EL (cell line): ENCODE data around the gene DIRAS1.

Experiments used
- DNase-seq: peaks from one replicate; pipeline ENCODE4 v3.0.0-alpha.2; 2016

The DIRAS1 gene, protein sequence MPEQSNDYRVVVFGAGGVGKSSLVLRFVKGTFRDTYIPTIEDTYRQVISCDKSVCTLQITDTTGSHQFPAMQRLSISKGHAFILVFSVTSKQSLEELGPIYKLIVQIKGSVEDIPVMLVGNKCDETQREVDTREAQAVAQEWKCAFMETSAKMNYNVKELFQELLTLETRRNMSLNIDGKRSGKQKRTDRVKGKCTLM

DNA sequence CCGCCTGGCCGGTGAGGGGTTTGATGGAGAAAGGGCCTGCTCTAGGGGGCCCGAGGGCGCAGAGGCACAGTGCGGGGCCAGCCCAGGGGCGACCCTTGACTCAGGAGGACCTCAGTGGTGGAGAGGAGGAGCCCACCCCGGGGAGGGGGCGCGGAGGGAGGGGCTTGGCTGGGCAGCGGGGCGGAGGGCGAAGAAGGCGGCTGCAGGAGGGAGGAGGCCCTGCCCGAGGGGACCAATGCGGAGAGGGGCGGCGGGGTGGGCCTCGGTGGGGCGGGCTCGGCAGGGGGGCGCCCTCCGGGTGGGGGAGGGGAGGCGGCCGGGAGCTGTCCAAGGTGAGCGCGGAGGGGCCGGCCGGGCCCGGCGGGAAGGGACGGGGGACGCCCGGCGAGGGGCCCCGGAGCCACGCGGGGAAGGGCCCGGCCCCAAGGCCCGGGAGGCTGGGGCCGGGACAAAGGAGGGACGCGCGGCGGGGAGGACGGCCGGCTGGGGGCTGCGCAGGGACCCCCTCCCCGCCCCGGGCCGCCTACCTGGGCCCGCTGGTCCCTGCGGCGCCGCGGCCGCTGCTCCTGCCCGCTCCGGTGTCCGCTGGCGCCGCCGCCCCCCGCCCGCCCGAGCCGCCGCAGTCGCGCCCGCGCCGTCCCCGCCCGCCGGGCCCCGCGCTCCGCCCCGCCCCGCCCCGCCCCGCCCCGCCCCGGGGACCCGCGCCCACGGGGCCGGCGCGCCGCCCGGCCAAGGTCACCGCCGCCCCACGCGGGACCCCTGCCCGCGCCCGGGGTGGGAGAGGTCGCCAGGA lies at the start of gene DIRAS1:
Gene DIRAS1, minus strand, starts transcription at position 596 of the 793 bp plus-strand sequence. CDS start 3,566 bp downstream, outside the sequence.
- no peak for DNase-seq

DNA sequence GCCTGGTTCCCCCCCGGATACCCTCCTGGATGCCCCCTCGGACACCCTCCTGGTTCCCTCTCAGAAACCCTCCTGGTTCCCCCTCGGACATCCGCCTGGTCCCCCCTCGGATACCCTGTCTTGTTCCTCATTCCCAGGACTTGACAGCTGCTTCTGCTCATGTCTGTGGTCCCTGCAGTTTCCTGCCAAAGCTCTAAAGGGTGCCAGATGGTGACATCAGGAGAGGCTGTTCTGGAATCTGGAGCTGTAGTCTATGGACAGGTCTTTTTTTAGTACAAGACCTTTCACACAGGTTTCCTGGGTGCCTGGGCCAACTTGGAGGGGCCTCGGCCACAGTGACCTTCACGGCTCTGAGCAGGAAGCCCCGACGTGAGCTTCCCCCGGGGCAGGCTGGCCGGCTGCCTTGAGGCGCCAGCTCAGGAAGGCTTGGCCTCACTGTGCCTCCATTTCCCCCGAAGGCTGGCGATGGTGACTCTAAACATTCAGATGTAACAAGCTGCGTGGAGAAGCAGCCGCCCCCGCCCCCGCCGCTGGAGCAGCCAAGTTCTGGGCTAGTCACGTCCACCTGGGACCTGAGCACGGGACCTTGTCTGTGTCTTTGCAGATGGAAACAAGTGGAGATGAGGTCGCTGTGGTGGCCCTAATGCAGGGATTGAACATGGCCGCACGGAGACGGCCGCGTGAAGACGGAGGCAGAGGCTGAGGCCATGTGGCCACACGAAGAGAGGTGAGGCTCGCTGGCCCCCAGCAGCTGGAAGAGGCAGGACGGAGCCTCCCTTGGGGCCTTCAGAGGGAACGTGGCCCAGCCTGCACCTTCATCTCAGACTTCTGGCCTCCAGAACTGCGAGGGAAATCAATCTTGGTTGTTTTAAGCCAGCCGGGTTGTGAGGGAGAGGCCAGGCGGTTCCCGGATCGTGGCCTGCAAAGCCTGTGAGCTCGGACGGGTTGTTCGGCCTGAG lies 49.2 kb upstream of the DIRAS1 start:
- no peak for DNase-seq

DNA sequence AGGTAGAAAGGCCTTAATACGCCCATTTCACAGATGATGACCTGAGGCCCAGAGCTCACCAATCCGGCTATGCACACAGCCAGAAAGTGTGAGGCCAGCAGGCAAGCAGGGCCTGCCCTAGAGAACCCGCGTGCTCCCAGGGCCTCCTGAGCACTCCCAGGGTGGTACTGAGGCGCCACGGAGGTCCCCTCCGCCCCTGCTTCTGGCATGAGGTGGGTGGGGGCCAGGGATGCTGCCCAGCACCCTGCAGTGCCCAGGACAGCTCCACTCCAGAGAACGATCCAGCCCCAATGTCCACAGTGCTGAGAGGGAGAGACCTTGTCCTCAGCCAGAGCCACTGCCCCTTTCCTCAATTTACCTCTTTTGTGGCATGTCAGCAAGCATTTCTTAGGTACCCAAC lies 48.0 kb upstream of the DIRAS1 start:
- DNase-seq, result no peak

DNA sequence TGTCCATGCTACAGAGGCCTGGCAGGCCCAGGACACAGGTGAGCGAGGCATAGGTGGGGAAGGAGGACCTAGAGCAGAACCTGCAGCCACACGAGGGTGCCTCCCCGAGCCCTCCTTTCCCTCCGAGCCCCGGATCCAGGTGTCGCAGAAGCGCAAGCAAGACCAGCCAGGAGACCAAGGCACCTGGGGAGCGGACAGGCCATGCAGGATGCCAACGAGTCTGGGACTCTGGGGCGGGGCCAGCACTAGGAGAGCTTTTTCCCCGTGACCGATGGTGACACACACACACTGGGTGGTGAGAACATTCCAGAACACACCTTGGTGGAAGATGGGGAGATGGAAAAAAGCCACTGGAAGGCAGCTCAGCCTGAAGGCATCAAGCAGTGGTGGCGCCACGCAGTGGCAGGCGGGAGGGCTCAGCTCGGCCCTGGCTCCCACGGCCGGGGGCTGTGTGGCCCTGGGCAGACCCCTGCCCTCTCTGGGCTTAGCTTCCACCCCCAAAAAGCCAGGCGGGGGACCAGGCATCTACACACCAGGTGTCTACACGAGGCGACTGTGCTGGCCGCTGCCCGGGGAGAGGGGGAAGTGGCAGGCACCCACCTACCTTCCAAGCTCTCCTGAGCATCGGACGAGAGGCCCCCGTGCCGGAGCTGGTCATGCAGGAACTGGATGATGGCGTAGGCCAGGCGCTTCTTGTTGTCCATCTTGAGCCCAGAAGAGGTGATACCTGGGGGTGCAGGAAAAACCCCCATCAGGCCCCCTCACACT lies 47.4 kb upstream of the DIRAS1 start:
- no peak for DNase-seq

DNA sequence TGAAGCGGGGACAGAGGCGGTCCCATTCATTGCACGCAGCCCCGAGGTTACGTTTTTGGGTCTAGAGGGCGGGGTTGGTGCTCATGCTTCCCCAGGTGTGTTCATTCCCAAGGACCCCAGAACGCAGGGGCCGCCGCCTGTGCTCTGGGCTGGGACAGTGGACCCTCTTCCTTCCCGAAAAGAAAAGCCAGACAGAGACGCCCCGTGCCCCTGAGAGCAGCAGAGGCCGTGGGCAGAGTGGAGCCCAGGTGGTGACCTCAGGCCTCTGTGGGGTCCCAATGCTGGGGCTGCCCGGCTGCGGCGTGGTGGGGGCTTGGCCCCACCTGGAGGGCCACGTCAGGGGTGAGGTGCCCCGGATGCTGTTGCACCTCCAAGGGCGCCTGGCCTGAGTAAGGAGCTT lies 46.5 kb upstream of the DIRAS1 start:
- no peak for DNase-seq

DNA sequence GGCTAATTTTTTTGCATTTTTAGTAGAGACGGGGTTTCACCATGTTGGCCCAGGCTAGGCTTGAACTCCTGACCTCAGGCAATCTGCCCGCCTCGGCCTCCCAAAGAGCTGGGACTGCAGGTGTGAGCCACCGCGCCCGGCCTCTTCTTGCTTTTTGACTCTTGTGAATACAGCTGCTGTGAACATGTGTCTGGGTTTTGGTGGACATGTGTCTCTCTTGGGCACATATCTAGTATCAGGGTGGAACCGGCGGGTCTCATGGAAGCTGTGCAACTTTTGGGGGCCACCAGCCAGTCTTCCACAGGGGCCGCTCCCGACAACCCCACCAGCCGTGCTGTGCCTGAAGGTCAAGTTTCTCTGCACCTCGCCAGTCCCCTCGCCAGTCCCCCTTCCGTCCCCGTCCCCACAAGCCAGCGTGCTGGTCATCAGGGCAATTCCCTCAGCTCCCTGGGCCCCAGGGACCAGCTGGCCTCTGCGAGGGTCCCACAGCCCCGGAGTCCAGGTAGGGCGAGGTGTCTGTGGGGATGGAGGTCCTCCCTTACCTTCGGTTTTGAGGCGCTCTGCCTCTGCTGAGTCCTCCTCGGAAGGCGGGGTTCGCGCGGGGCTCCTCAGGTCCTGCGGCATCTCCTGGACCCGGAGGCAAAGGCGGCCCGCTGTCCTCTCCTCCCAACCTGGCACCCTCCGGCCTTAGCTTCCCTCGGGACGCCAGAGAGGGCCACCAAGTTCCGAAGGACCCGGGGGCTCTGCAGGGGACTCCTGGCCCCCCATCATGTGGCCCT lies 45.6 kb upstream of the DIRAS1 start:
- DNase-seq, result no peak

DNA sequence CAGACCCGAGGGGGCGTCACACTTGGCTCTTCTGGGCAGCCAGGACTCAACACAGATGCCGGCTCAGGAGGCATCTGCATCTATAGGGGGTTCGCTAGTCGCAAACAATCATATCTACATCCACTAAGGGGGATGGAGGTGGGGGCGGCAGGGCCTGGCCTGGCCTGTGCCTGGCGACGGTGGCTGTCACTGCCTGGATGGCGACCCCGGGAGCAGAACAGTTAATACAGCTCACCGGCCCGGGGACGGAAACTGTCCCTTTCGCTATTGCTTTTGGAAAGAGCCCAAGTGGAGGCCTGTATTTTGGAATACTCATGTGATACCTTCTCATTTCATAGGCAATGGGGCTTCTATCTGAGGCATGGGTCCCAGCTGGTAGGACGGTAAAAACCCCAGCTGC lies 44.2 kb upstream of the DIRAS1 start:
- DNase-seq, result no peak

DNA sequence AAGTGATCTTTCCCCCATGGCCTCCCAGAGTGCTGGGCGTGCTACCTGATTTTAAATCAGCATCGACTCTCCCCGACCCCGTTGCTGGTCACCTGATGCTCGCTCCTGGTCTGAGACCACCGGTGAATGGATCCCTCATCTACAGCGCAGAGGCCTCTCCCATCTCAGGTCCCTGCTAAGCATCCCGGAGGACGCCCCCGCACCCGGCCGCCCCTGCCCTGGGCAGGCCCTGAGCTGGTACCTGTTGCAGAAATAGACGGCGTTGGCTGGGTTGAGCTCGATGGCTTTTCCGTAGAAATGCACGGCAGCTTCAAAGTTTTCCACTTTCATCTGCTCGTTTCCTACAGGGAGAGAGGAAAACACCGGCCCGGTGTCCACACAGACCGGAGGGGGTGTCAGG lies 43.8 kb upstream of the DIRAS1 start:
- DNase-seq, result no peak

DNA sequence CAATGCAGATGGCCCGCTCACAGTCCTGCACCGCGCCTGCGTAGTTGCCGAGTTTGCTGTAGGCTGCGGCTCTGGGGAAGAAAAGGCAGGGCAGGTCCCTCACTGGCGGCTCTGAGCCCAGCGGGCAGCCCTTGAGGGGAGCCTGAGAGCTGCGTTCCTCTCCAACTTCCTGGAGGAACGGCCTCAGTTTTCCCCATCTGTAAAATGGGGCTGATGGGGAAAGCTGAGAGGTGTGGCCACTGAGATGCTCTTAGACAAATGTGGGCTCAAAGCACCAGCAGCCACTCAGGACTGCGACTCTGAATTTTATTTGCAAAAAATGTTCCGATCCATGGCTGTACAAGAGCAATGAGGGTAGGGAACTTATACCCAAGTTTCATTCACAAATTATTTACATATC lies 42.5 kb upstream of the DIRAS1 start:
- no peak for DNase-seq

DNA sequence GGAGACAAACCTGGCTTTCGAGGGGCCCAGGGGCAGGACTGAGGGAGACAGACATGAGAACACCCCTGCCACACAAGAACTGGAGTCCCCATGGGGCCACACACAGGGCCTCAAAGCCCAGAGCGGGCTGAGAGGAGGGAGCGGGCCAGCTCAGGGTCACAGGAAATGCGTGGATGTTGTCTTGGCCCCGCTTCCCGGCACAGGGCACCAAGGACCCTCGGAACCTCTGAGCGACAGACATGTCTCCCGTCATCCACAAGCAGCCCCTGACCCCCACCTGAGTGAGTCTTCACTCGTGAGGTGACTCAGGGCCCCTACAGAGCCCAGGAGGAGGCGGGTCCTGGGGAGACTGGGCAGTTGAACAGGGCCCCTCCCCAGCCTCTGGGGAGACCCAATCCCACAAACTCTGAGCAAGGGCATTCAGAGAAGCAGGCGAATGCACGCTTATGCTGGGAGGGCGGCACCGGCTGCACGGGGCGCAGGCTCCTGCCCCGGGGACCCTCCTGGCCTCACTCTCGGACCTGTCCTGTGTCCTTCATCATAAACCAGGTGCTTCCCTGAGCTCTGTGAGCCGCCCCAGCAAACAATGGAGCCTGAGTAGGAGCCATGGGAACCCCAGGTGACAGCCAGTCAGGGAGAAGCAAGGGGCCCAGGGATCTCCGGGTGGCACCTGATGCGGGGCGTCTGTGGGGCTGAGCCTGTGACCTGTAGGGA lies 41.8 kb upstream of the DIRAS1 start:
- no peak for DNase-seq

DNA sequence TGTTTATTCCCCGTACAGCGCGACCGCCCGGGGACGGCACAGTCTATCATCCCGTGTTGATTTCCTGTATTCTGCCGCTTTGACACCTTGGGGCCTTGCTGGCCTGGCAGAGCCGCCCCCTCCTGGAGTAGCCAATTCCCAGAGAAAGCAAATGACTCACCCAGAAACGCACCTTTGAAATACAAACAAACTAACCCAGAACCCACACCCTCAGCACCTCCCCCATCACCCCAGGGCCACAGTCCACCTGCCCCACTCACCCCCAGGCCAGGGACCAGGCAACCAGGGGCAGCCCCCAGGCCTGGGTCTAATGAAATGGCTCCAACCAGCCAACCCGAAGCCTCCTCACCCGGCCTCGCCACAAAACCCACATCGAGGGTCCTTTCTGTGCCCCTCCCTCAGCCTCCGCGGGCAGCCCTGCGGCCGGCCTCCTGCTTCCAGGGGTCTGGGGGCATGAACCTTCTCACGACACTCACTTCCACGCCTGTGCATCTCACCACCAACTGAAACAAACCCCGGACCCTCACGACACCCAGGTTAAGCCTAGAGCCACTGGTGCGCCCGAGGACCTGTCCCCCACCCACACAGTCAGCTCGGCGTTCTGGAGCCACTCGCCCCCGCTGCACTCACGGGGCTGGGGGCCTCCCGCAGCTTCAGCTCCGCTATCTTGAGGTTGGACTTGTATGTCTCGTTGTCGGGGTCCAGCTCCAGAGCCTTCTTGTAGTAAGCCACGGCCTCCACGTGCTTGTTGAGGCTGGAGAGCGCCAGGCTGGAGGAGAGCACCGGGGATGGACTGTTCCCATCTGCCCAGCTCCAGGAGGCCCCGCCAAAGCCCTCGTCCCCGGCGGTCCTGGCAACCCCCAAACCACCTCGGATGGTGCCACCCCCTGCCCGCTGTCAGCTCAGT lies 41.0 kb upstream of the DIRAS1 start:
- no peak for DNase-seq

DNA sequence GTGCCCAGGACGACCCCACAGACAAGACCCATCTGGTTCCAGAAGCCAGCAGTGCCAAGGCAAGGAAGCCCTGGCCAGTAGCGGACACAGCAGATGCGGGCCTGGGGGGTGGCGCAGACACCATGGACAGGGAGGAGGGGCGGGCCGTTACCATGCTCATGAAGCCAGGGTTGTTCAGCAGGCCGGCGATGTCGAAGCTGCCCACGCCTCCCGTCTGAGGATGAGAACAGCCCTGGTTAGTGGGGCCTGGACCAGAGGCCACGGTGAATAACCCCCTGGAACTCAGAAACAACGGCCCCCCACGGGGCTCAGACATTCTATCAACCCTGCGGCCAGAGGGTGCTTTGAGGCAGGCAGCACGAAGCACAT lies 40.1 kb upstream of the DIRAS1 start:
- DNase-seq, result no peak

DNA sequence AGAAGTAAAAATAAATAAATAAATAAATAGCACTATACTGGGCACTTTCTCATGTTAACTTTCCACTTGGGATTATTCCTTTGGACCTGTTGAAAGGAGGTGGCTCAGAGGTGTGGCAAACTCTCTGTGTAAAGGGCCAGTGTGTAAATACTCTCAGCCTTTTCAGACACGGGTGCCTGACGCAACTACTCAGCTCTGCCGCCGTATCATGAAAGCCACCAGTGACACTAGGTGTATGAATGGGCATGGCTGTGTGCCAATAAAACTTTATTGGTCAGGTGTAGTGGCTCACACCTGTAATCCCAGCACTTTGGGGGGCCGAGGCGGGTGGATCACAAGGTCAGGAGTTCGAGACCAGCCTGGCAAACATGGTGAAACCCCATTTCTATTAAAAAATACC lies 38.8 kb upstream of the DIRAS1 start:
- no peak for DNase-seq

DNA sequence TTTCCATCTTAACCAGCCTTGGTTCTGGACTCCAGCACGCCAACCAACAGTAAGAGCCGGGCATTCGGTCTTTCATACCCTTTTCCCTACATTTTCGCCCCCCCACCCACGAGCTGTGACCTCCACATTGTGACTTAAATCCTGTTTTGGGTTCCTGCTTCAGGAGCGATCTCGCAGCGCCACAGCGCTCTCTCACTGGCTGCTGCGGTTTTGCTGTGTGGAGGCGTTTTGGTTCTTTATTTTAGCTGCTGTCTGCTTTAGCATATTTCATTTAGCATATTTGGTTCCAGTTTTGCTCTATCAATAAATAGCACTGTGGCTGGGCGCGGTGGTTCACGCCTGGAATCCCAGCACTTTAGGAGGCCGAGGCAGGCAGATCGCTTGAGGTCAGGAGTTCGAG lies 38.2 kb upstream of the DIRAS1 start:
- DNase-seq, result no peak

DNA sequence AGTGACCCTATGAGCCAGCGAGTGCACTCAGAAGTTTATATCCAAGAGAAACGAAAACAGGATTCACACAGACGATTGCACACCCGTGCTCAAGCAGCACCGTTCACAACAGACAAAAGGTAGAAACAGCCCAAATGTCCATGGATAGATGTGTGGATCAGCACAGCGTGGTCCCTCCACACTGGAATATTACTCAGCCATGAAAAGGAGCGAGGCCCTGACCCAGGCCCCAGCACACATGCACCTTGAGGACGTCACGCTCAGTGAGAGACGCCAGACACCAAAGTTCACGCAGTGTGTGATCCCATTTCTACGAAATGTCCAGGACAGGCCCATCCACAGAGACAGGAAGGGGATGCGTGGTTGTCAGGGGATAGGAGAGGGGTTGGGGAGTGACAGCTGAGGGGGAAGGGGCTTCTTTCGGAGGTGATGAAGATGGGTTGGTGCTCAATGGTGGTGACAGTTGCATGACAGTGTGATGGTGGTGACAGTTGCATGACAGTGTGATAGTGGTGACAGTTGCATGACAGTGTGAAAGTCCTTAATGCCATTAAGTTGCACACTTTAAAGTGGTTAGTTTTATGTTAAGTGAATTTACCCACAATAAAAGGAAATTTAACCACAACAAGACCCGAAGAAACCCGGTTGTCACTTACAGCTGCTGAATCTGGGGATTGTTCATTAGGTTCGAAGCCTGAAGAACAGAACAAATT lies 37.6 kb upstream of the DIRAS1 start:
- DNase-seq, result no peak

DNA sequence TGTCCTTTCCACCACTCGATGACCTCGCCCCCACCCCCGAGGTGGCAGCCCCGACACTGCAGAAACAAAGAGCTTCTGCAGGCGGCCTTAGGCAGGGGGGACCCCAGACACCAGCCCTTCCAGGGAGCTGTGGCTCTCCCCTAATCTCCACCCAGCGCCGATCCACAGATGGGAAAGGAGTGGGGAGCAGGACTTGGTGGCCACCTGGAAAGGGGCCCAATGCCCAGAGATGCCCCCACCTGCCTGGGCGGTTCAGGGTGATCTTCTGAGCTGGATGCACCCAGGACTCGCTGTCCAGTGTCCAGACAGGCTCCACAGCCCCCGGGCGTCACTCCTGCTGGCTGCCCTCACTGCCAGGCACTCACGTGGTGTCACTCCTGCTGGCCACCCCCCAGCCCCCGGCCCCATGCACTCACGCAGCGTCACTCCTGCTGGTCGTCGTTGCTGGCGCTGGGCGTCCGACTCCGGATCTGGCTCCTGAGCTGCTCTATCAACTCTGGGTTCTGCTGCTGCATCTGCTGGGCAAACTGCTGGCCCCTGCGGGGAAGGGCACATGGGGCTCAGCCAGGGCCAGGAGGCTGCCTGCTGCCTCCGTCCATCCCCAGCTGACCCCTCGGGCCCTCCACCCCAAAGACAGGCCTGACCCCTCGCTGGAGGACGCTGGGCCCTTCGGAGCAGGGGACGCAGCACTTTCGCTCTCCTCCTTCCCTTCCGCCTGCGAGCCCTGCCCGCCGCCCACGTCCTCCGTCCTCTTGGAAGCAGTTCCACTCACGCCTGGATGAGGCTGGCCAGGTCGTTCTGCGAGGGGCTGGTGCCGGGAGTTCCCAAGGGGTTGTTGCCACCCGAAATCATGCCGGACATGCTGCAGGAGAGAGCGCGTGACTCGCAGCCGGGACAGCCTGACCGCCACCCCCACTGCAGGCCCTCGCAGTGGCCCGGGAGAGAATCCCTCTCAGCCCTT lies 36.0 kb upstream of the DIRAS1 start:
- no peak for DNase-seq

DNA sequence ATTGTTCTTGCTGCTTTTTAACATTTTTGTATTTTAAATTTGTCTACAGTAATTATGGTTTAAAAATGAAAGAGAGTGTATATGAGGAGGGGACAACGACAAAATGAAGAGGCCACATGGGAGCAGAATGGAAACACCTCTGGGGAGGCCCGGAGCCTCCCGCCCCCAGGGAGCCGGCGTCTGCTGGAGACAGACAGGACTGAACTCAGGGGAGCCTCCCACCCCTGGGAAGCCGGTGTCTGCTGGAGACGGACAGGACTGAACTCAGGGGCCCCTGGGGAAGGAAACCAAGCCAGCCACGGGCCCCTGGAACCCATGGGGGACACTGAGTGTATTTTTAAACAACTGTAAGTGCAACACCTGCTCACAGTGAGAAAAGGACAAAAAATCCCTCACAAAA lies 35.3 kb upstream of the DIRAS1 start:
- DNase-seq, result no peak

DNA sequence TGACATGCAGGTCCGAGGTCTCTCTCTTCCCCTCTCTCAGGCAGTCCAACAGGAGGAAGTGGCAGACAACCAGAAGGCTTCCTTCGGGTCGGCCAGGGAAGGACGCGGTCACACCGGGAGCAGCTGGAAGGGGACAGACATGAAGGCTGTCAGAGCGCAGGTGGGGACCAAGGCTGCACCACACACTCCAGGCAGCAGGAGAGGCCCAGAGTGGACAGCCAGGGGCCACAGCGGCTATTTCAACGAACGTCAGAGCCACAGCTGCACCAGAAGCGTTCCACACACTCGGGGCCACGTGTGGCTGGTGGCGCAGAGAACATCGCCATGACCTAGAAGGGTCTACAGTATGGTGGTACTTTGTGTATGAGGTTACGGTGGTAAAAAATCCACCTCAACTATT lies 34.6 kb upstream of the DIRAS1 start:
- no peak for DNase-seq

DNA sequence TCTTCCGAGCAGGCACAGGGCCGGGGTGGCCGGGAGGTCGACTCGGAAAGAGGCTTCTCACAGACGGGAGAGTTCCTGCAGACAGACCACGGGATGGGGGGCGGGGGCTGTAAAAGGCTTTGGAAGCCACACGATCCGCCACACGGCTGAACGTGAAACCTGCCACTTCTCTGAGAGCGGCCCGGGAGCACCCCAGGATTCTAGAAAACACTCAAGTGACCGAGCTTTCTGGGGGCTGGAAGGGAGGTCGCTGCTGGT lies 34.2 kb upstream of the DIRAS1 start:
- DNase-seq, result no peak
